Measurements from ENCODE around the gene TAF1C. TPM values are rescaled to one million over a fixed set of nuclear protein-coding genes. Genes with fewer than 3 reads are reported as not detected.
"Not testable (repeated sequence)": the region's sequence is repeated elsewhere in the genome, so short reads cannot be mapped to it uniquely, and the experiment has no call there.

TAF1C gene
- total and polyA plus RNA-seq, 2 donors from 2014 or later, result 24.7 to 64.7 TPM

- TF ChIP-seq CTCF (IDR thresholded peaks at IDR 0.05; ENCODE audit: borderline replicate concordance, extremely low read depth, insufficient read depth), result no peak
- Histone ChIP-seq H3K27me3 (ENCODE audit: control insufficient read depth, insufficient read depth, low read length) (no peaks in the 10 kb centered on the region), H3K36me3 (ENCODE audit: control insufficient read depth in 2 of 3, insufficient read depth in 3 of 3, low read length in 3 of 3) (no peaks in the 10 kb centered on the region), H3K9ac (ENCODE audit: low read length in 3 of 3) (no peak overlapping the region), H3K4me1 (ENCODE audit: control insufficient read depth in 2 of 3, insufficient read depth in 2 of 3, low read depth in 1 of 3, low read length in 3 of 3) (peaks cover 0 to 3% (median 2%) of the 10 kb centered on the region in 3 donors), H3K4me3 (ENCODE audit: low read length in 3 of 3) (no peak overlapping the region), H3K9me3 (ENCODE audit: control insufficient read depth in 2 of 3, insufficient read depth in 1 of 3, low read length in 3 of 3) (no peaks in the 10 kb centered on the region), H3K27ac (ENCODE audit: low read depth in 2 of 2, low read length in 2 of 2) (no peak overlapping the region)
- DNase-seq (peak in 3 of 5 donors; percentile 57 to 79 (median 75)), FAIRE-seq (no peak)
- intact Hi-C loops (cut with DNase I), result no loop called here
Observed at GRCh38 chr16:84207251-84207650, 20.4 kb upstream of the TAF1C start.

GRCh38 chr16:84205976-84206691 lies 19.3 kb upstream of the TAF1C start:
- H3K27ac ChIP-seq (ENCODE audit: low read depth in 2 of 2, low read length in 2 of 2), result peak overlapping the region in 1 of 2 donors; percentile 19
- no peak overlapping the region for H3K4me3 ChIP-seq (ENCODE audit: low read length in 3 of 3)
- H3K4me1 ChIP-seq (ENCODE audit: control insufficient read depth in 2 of 3, insufficient read depth in 2 of 3, low read depth in 1 of 3, low read length in 3 of 3), result peaks cover 0 to 3% (median 2%) of the 10 kb centered on the region in 3 donors
- DNase-seq (no peak), FAIRE-seq (no peak)
- no peaks in the 10 kb centered on the region for H3K27me3 ChIP-seq (ENCODE audit: control insufficient read depth, insufficient read depth, low read length)
- H3K9ac ChIP-seq (ENCODE audit: low read length in 3 of 3), result no peak overlapping the region
- intact Hi-C loops (cut with DNase I), result no loop called here
- no peaks in the 10 kb centered on the region for H3K9me3 ChIP-seq (ENCODE audit: control insufficient read depth in 2 of 3, insufficient read depth in 1 of 3, low read length in 3 of 3)
- no peak for TF ChIP-seq CTCF (IDR thresholded peaks at IDR 0.05; ENCODE audit: borderline replicate concordance, extremely low read depth, insufficient read depth)
- no peaks in the 10 kb centered on the region for H3K36me3 ChIP-seq (ENCODE audit: control insufficient read depth in 2 of 3, insufficient read depth in 3 of 3, low read length in 3 of 3)

GRCh38 chr16:84205123-84205522 lies 18.3 kb upstream of the TAF1C start:
- H3K36me3 ChIP-seq (ENCODE audit: control insufficient read depth in 2 of 3, insufficient read depth in 3 of 3, low read length in 3 of 3); H3K4me1 ChIP-seq (ENCODE audit: control insufficient read depth in 2 of 3, insufficient read depth in 2 of 3, low read depth in 1 of 3, low read length in 3 of 3); H3K27me3 ChIP-seq (ENCODE audit: control insufficient read depth, insufficient read depth, low read length); FAIRE-seq; intact Hi-C loops (cut with DNase I); H3K9me3 ChIP-seq (ENCODE audit: control insufficient read depth in 2 of 3, insufficient read depth in 1 of 3, low read length in 3 of 3); H3K9ac ChIP-seq (ENCODE audit: low read length in 3 of 3); H3K4me3 ChIP-seq (ENCODE audit: low read length in 3 of 3); H3K27ac ChIP-seq (ENCODE audit: low read depth in 2 of 2, low read length in 2 of 2); DNase-seq: not testable (repeated sequence)

GRCh38 chr16:84204551-84204950 lies 17.7 kb upstream of the TAF1C start:
- H3K27ac ChIP-seq (ENCODE audit: low read depth in 2 of 2, low read length in 2 of 2); FAIRE-seq; H3K9me3 ChIP-seq (ENCODE audit: control insufficient read depth in 2 of 3, insufficient read depth in 1 of 3, low read length in 3 of 3); DNase-seq; H3K36me3 ChIP-seq (ENCODE audit: control insufficient read depth in 2 of 3, insufficient read depth in 3 of 3, low read length in 3 of 3); intact Hi-C loops (cut with DNase I); H3K4me3 ChIP-seq (ENCODE audit: low read length in 3 of 3); H3K27me3 ChIP-seq (ENCODE audit: control insufficient read depth, insufficient read depth, low read length); H3K4me1 ChIP-seq (ENCODE audit: control insufficient read depth in 2 of 3, insufficient read depth in 2 of 3, low read depth in 1 of 3, low read length in 3 of 3); H3K9ac ChIP-seq (ENCODE audit: low read length in 3 of 3): not testable (repeated sequence)
